HepG2 (cell line): Measurements from ENCODE around the gene ITGB6.
A peak's percentile ranks its signal among the peaks of the same experiment; 100 is the strongest.

Source experiments
- CTCF ChIP-seq: sonication (generic); formaldehyde crosslinking; IDR thresholded peaks from 2 replicates; pipeline ENCODE4 v1.5.0; 2020; ENCODE audit warnings: mild to moderate bottlenecking, missing genetic modification reagents, moderate library complexity
- GATAD2A ChIP-seq: IDR thresholded peaks from 2 replicates; pipeline ENCODE4 v1.6.1; 2016
- IRF2 ChIP-seq: IDR thresholded peaks from 2 replicates; pipeline ENCODE4 v1.6.1; 2018; ENCODE audit warnings: missing genetic modification reagents, missing compliant biosample characterization
- ZNF350 ChIP-seq: sonication (generic); formaldehyde crosslinking; IDR thresholded peaks from 2 replicates; pipeline ENCODE4 v1.4.0; 2020; ENCODE audit warnings: mild to moderate bottlenecking, low read depth, missing genetic modification reagents, borderline replicate concordance
- ZNF615 ChIP-seq: sonication (generic); formaldehyde crosslinking; IDR thresholded peaks from 2 replicates; pipeline ENCODE4 v1.5.0; 2020; ENCODE audit warnings: mild to moderate bottlenecking, missing genetic modification reagents, borderline replicate concordance

DNA sequence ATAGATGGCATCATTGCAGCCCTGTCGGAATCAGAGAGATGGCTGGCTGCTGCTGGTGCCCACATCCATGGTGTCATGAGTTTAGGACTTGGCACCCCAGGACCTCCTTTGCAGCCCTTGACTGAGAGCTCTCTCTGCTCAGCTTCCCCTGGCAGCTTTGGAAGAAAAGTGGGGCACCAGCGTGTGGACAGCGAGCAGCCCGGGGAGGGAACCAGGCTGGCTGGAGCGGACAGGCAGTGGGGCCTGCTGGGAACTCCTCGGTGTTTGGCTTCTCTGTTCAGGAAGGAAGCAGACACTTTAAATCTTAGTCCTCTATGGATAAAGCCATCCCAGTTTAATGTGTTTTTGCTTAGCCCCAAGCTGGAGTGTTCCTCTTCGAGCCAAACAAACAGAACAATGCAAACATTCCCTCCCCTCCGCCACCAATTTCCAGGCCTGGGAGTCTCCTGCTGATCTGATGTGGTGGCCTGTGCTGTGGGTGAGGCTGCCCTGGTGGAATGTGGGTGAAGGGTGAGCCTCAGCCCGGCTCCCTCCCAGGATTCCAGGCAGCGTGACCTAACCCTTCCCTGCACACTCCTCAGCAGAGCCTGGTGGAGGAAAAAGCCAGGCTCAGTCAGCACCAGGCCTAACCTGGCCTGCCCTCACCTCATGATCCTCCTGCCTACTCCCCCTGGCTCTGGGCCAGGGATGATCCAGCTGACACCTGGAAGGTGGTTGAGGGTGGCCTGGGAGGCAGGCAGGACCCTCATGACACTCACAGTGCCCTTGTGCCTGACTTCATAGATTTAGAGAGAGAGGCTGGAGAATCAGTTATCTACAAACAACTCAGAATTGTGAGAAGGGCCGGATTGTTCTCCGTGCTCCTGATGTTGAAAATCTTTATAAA, 21.6 kb upstream of the ITGB6 start:
- TF ChIP-seq ZNF615 (CRISPR knock-in tag) (no peak), CTCF (CRISPR knock-in tag) (no peak), IRF2 (no peak), GATAD2A (CRISPR knock-in tag) (0 out of 2 replicates have a peak, but pooled peaks have one; percentile 44), ZNF350 (no peak)
